Stimulated activated CD4-positive, alpha-beta T cell treated with anti-CD3 and anti-CD28 coated beads, TNF-alpha, amount 100 ng/mL, for 48 hours (primary cell): ENCODE results near the gene TUBB3.
"Not testable (repeated sequence)": the region's sequence is repeated elsewhere in the genome, so short reads cannot be mapped to it uniquely, and the experiment has no call there.

Source experiments
- DNase-seq, 3 donors: peaks; one replicate each; pipeline ENCODE4 v3.0.0-alpha.2; 2020; ENCODE audit warnings: low read depth in 3 of 3

Gene TUBB3

DNA sequence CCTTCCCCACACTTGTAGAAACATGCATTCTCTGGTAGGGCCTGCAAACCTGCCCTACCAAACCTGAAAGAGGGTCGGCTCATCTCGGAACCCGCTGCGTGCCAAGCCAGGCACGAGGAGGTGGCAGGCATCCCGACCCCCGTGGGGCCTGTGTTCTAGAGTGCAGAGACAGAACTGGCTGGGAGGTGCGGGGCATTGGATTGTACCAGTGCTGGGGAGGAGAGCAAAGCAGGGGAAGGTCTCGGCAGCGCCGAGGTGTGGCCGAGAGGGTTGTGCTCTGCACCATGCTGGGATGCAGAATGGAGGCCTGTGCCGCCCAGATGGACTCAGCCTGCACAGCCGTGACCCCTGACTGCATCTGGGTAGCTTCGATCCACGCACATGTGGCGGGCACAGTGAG lies 22.3 kb upstream of the TUBB3 start:
- no peak for DNase-seq

DNA sequence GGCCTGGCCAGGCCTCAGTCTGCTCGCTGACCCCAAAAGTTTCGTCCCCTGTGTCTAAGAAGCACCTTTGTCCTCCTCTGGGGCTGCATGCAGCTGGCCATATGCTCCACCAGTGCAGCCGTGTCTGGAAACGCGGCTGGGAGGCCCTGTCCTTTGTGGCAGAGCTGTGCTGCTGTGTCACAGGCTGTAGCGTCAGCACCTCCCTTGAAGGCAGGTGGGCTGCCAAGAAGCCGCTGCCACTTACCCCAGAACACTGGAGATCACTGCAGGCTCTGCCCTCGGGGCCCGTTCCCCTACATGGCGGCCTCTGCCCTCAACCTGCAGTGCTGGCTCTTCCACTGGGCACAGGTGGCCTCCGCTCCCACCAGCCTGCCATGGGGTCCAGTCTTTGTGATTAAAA lies 20.2 kb upstream of the TUBB3 start:
- DNase-seq, result no peak

DNA sequence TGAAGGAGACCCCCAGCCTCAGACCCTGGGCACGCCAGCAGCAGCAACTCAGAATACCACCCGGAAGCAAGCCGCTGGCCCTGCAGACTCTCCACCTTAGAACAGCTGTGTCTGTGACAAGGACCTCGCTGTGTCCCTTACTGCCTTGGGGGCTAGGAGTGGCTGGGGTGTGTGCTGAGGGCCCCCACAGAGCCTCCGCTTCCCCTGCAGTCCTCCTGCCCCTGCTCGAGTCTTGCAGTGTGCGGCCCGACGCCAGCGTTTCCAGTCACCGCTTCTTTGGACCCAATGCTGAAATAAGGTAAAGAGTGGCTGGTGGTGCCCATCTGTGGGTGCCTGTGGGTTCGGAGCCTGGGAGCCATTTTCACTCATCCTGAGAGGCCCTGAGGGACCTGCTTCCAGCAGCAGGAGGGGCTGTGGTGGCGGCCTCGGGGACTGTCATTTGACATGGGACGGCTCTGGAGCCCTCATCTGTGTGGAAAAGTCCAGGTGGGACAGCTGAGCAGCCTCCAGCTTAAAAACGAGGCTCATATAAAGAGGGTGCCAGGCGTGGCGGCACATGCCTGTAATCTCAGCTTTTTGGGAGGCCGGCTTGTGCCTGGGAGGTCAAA lies 19.1 kb upstream of the TUBB3 start:
- DNase-seq, result no peak

DNA sequence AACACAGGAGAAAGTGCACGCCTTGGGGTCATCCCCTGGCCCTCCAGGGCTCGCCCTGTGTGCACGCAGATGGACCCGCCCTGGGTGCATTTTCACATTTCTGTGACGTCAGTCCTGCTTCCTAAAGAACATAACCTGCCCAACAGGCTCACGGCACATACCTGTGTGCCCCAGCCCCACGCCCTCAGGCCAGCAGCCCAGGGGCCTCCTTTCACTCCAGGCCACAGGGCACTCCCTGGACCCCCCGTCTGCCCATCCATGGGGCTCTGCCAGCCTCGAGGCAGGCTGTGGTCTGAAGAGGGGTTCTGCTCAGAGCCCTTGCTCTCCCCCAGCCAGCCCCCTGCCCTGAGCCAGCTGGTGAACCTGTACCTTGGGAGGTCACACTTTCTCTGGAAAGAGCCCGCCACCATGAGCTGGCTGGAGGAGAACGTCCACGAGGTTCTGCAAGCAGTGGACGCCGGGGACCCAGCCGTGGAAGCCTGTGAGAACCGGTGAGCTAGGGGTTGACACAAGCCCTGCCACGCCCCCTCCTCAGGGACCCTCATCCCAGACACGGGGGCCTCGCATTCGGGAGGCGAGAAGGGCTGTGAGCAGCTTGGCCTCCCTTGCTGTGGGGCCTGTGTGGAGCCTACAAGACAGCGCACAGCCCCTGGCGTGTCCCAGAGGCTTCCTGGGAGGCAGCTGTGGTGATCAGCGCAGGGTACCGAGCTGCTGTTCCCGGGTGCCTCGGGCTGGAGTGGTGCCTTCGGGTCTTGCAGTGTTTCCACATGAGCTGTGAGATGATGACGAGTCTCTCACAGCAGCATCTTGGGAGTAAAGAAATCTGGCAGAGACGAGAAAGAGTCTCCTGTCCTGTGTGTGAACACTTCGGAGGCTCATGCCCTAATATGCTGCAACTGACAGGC lies 18.3 kb upstream of the TUBB3 start:
- DNase-seq, result no peak

DNA sequence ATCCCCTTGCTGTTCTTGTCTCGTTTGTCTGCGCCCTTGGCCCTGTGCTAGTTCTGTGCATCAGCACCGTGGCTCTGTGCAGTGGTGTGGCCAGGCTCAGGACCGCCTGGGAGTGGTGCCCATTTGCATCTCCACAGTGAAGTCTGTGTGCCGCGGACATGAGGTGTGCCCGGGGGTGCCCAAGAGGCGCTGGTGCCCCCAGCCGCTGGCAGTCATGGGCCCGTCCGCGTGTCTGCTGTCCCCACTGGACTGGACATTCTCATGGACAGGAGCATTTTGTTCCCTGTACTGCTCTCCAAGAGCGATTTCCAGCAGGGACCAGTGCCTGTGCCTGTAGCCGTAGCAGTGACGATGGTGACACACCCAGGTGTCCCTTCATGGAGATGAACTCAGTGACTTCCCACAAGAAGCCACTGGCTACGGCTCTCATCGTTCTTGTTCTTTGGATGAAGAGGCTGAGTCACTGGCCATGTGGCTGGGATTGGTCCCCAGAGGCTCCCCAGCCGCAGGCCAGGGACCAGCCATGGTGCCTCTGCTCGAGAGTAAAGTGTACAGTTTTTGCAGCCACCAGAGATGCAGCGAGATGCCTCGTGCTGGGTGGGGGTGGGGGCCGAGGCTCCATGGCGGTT lies 17.5 kb upstream of the TUBB3 start:
- DNase-seq, result no peak

DNA sequence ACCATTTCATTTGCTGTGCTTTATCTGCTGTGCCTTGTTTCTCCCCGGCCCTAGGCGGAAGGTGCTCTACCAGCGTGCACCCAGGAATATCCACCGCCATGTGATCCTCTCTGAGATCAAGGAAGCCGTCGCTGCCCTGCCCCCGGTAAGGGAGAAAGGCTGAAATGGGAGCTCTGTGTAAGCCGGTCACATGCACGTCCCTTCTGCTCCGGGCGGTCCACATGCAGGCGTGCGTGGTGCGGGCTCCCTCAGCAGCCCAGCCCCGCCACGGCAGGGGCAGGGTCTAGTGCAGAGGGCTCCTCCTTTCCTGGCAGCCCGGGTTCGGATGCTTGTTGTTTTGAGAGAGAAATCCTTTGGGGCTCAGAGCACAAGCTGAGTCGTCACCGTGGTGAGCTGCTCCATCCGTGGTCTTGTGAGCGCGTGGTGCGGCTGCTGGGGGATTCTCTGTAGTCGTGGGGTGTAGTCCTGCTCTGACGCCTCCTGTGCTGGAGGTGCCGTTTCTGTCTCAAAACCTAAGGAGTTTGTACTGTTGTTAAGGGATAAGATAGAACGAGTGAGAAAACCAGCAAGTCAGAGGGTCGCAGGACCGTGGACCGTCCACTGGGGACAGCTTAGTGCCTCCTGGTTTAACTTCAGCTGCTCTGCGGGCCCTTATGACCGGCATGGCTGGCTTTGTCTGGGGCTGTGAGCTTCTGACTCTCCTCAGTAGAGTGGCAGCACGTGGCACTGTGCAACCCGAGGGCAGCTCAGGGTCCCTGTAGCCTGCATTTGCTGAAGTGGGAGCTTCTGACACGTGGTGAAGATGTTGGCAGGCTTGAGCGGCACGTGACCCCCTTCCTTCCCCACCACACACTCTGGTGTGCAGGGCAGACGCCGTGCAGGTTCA lies 16.8 kb upstream of the TUBB3 start:
- DNase-seq, result no peak

DNA sequence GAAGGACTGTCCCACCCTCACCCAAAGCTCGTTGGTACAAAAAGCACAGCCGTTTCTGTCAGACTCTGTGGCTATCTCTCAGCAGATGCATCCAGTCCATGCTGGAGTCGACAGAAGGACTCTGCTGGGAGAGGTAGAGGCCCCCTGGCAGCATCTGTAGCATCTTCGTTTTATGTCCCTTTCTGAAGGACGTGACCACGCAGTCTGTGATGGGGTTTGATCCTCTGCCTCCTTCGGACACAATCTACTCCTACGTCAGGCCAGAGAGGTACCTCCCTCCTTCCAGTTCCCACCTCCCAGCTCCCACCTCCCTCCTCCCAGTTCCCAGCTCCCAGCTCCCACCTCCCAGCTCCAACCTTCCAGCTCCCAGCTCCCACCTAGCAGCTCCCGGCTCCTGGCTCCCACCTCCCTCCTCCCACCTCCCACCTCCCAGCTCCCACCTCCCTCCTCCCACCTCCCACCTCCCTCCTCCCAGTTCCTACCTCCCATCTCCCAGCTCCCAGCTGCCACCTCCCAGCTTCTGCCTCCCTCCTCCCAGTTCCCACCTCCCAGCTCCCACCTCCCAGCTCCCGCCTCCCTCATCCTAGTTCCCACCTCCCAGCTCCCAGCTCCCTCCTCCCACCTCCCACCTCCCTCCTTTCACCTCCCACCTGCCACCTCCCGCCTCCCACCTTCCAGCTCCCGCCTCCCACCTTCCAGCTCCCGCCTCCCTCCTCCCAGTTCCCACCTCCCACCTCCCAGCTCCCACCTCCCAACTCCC lies 15.9 kb upstream of the TUBB3 start:
- DNase-seq, result no peak

DNA sequence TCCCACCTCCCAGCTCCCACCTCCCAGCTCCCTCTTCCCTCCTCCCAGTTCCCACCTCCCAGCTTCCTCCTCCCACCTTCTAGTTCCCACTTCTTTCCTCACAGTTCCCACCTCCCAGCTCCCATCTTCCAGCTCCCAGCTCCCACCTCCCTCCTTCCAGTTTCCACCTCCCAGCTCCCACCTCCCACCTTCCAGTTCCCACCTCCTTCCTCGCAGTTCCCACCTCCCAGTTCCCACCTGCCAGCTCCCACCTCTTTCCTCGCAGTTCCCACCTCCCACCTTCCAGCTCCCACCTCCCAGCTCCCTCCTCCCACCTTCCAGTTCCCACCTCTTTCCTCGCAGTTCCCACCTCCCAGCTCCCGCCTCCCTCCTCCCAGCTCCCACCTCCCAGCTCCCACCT lies 14.9 kb upstream of the TUBB3 start:
- DNase-seq, result no peak

DNA sequence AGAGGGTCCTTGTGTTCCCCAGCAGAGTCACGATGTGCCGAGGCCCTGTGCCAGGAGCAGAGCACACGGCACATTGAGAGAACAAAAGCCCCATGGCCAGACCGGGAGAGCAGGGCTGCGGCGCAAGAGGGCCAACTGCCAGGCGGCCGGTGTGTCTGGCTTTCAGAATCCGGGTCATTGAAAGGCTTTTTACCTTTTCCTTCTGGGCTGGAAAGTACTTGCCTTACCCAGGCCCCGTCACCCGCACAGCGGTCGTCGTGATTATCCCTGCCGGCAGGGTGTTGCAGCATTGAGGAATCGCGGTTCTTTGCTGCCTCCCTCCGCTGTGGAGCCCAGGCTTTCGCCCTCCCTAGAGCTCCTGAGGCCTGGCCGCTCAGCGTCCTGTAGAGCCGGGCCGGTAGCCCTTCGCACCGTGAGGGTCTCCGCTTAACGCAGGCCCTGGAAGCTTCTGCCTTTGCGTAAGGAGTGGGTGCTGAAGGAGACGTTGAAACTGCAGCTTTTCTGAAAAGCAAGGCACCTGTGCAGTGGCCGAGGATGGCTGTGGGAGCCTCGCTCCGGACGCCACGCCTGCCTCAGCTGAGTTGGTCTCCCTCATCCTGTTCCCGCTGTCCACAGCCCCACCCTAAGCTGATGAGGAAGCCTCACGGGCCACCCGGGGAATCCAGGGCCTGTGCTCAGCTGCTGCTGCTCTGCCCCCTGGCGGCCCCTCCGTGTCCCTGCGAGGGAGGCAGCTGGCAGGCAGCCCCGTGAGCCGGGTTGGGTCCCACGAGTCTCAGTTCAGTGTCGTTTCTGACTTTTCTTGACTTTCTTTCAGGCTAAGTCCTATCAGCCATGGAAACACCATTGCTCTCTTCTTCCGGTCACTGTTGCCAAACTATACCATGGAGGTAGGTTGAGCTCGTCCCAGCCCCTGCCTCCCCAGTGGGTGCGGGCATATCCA lies 13.1 kb upstream of the TUBB3 start:
- peak in 2 of 3 donors; percentile 35 to 43 for DNase-seq

DNA sequence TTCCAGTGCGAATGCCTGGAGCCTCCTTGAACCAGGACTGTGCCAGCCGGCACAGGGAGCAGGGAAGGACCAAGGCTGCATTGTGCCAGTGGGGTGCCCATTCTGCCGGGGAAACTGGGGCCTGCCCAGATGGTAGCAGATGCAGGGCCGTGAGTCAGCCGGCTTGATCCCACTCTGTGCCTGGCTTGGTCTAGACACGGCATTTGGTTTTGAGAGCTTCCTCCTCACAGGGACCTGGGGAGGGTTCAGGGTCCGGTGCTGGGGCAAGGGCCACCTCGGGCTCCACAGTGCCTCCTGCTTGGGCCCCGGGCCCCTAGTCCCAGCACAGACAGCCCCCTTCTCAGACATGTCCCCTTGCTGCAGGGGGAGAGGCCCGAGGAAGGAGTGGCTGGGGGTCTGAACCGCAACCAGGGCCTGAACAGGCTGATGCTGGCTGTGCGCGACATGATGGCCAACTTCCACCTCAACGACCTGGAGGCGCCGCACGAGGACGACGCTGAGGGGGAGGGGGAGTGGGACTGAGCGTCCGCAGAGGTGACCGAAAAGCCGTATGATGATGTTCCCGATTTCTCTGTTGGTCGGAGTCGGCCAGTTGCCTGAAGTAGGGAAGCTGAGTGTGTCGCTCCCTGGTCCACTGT lies 12.3 kb upstream of the TUBB3 start:
- no peak for DNase-seq

DNA sequence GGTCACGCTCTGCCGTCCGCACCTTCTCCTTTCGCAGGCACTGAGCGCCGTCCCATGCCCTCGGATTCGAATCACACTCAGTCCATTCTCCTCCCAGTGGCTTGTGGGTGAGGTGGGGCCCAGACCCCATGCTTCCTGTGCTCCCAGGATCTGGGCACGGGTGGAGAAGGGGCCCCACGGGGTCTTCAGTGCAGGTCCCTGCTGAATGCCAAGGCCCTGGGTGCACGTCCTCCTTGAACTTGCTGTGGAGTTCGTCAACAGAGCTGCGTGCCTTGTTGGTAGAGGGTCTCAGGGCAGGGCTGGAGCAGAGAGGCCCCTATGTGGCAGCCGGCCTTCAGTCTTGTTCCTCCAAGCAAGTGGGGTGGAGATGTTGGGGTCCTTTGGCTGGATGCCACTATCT lies 11.8 kb upstream of the TUBB3 start:
- DNase-seq, result no peak

DNA sequence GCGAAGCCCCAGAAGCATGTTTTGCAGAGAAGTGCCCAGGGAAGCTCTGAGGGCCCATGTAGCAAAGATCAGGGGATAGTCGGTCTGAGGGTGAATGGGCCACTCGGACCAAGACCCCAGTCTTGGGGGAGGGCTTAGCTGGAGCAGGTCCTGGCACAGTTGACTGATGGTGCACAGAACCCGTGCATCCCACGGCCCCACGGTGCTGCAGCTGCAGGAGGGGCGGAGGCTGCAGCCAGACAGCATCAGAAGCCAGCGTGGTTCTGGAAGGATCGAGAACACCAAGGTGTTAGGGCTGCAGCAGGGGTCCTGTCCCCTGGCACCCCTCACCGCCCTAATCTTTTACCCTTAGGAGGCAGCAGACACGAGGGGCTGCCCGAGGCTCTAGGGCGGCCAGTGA lies 11.0 kb upstream of the TUBB3 start:
- no peak for DNase-seq

DNA sequence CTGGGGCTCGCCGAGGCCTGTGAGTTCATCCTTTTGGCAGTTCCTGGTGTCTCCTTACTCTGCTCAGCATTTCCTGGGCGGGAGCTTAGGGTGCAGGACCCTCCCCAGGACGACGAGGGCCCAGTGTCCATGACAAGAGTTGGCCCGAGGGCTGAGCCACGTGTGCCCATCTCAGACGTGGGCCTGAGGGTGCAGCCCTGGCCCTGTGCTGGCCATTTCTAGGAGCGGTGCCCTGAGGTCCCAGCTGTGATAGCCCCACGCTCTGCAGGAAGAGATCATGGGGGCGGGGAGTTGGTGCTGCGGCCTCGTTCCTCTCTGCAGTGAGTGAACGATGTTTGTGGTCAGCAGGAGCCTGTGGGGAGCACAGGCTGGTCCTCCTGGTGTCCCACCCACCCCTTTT lies 10.5 kb upstream of the TUBB3 start:
- no peak for DNase-seq

DNA sequence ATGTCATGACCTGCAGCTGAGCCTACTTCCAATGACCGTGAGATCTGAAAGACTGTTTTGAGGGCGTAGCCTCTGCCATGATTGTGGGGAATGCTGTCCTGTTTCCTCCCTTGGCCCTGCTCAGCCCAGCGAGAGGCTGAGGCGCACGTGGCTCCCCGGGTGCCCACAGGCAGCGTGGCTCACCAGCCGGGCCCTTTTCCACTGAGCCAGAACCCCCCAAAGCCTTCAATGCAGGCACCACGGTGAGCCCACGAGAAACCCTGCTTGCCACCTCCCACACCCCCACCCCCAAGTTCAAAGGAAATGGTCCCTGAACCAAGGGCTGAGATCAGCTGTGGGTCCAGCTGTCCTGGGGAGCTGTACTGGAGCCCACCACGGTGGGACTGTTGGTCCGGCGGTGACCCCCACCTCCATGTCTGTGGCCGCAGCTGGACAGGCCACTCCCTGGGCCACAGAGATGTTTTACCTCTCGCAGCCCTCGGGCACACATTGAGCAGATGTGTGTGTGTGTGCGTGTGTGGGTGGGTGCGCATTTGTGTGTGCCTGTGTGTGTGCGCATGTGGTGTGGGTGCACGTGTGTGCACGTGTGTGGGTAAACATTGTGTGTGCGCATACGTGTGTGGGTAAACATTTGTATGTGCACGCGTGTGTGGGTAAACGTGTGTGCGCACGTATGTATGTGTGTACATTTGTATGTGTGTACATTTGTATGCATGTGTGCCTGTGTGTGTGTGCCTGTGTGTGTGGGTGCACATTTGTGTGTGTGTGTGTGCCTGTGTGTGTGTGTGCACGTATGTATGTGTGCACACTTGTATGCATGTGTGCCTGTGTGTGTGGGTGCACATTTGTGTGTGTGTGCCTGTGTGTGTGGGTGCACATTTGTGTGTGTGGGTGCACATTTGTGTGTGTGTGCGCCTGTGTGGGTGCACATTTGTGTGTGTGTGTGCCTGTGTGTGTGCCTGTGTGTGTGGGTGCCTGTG lies 9.4 kb upstream of the TUBB3 start:
- DNase-seq, result no peak

DNA sequence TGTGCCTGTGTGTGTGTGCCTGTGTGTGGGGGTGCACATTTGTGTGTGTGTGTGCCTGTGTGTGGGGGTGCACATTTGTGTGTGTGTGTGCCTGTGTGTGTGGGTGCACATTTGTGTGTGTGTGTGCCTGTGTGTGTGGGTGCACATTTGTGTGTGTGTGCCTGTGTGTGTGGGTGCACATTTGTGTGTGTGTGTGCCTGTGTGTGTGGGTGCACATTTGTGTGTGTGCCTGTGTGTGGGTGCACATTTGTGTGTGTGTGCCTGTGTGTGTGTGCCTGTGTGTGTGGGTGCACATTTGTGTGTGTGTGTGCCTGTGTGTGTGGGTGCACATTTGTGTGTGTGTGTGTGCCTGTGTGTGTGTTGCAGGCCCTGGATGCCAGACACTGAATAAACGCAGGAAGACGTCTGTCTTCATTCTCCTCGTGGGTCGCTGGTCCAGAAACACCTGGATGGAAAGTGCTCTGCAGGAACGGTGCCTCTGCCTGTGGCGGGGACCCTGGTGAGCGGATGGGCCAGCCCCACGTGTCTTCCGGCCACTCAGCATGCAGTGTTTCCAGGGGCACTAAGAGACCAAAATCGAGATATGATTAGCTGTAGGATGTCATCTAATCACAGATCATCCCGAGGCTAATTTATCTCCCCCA lies 8.4 kb upstream of the TUBB3 start:
- not testable (repeated sequence) for DNase-seq

DNA sequence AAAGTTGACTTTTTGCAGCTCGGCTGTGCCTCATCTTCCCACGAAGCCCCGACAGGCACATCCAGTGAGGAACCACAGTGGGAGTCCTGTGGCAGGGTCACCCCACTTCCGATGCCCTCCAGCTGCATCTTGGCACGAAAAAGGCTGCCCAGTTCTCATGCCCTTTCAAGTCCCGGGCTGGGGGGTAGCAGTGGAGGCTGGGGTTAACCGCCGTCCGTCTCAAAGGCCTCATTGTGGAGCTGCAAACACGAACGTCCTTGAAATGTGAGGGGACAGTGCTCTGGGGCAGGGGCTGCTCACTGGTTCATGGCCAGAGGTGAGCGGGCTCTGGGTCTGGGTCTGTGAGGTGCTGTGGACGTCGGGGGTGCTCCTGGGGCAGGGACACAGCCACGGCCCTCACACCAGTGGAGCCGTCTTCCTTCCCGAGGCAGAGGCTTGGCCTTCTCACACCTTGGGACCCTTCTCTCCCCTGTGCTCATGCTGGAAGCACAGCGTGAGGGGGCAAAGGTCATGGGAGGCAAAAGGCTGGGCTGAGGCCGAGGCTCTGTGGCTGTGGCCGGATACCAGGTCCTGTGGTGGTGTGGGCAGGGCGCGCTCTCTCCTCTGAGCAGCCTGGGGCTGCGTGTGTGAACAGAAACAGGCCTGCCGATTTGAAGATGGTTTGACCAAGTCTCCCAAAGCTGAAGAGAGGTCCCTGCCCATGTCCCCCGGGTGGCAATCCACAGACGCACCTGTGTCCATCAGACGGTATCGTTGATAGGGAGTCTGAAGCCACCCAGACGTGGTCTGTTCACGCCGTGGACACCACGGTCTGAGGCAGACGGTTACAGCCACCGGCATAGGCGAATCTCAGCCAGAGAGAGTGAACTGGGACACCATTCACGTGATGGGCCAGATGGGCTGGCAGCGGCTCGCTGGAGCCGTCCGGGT lies 7.6 kb upstream of the TUBB3 start:
- no peak for DNase-seq
